Measurements from ENCODE around the gene ACAA2.

ACAA2 gene

DNA sequence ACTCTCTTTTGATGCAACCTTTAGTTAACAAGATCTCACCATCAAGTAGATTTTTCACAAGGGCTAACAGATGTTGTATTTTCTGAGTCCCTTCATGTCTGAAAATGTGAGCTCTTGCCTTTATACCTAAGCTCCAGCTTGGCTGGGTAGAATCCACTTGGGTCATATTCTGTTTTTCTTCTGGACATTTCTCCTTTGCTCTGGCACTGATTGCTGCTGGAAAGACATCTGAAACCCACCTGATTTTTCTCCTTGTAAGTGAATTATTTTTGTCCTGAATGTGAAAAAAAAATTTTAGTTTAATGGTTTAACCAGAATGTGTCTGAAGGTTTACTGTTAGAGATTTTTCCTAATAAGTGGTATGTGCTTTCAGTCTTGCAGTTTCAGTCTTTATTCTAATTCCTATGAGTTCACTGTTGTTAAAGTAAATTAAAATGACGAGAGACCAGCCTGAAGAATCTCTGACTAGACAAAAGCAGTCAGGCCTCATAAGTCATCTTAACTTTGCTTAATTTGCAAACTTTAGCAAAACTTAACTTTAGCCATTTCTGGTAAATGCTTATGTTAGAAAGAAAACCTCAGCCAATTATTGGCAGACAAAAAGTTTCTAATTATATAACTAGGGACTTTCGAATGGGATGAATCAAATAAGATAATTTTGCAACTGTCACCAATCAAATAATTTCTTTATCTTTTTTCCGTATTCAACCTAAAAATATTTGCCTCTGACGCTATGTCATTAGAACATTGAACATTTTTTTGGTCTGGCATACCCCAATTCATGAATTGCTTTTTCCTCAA, 70.8 kb downstream of the ACAA2 start:
- intact Hi-C loops (cut with micrococcal nuclease) = no loop called here
- Mint-ChIP-seq H3K36me3 (ENCODE audit: low read depth) (no peaks in the 10 kb centered on the region), H3K4me3 (no peak overlapping the region), H3K4me1 (ENCODE audit: low read depth) (no peaks in the 10 kb centered on the region), H3K27me3 (peaks cover 9% of the 10 kb centered on the region), H3K27ac (no peak overlapping the region), H3K9me3 (no peaks in the 10 kb centered on the region)

DNA sequence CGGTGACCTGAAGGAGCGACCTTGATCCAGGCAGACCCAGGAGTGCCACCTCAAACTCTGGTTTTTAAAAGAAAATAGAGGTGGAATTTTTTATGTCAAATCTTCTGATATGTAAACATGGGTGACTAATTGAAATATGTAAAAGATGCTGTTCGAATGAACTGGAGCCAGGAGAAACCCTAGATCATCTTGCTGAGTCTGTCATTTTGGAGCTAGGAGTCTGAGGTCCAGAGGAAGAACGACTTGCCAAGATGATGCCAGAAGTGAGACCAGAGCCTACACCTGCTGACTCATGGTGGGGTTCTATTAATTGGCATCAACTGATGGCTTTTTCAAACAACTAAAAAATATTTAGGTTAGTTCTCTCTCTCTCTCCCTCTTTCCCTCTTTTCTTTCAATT, 74.1 kb downstream of the ACAA2 start:
- Mint-ChIP-seq H3K4me3 (no peak overlapping the region), H3K27me3 (peaks cover 15% of the 10 kb centered on the region), H3K27ac (no peak overlapping the region), H3K36me3 (ENCODE audit: low read depth) (no peaks in the 10 kb centered on the region), H3K4me1 (ENCODE audit: low read depth) (peaks cover 11% of the 10 kb centered on the region), H3K9me3 (no peaks in the 10 kb centered on the region)
- intact Hi-C loops (cut with micrococcal nuclease) = no loop called here

DNA sequence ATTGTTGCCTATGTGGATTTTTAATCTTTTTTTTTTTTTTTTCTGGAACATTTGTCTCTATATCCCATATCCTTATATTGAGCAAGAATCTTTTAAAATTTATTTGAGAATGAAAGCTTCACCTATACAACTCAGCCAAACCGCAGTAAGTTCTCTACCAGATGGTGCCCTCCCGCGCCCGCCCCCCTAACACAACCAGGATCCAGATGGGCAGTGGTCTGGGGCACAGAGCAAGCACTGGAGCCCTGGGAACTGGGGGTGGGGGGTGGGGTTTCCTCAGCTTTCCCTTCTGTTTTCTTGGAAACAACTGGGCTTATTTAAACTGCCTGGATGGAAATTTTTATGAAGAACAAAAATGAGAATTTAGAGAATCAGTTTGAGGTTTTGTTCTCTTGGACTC, 74.6 kb downstream of the ACAA2 start:
- H3K27me3 Mint-ChIP-seq = peaks cover 15% of the 10 kb centered on the region
- H3K9me3 Mint-ChIP-seq = no peaks in the 10 kb centered on the region
- no peak overlapping the region for H3K4me3 Mint-ChIP-seq
- H3K36me3 Mint-ChIP-seq (ENCODE audit: low read depth) = no peaks in the 10 kb centered on the region
- intact Hi-C loops (cut with micrococcal nuclease) = no loop called here
- H3K27ac Mint-ChIP-seq = no peak overlapping the region
- peaks cover 16% of the 10 kb centered on the region for H3K4me1 Mint-ChIP-seq (ENCODE audit: low read depth)

DNA sequence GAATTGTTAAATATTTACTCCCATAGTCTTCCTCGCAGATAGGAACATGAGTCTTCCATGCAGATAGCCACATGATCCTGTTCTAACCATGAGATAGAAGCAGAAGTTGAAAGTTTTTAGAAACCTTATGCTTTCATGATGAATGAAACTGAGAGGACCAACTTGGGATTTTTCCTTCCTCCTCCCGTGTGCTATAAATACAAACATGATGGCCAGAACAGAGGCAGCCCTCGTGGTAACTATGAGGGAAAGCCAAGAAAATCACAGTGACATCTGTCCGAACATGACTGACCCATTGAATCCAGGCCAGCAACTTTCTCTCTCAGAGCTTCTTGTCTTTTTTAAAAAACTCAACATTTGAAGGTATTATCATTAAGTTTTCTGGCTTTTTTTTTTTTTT, 78.5 kb downstream of the ACAA2 start:
- H3K4me1 Mint-ChIP-seq (ENCODE audit: low read depth) = peaks cover 18% of the 10 kb centered on the region
- no peak overlapping the region for H3K4me3 Mint-ChIP-seq
- no peaks in the 10 kb centered on the region for H3K9me3 Mint-ChIP-seq
- intact Hi-C loops (cut with micrococcal nuclease) = no loop called here
- no peaks in the 10 kb centered on the region for H3K36me3 Mint-ChIP-seq (ENCODE audit: low read depth)
- no peak overlapping the region for H3K27ac Mint-ChIP-seq
- H3K27me3 Mint-ChIP-seq = peaks cover 14% of the 10 kb centered on the region

DNA sequence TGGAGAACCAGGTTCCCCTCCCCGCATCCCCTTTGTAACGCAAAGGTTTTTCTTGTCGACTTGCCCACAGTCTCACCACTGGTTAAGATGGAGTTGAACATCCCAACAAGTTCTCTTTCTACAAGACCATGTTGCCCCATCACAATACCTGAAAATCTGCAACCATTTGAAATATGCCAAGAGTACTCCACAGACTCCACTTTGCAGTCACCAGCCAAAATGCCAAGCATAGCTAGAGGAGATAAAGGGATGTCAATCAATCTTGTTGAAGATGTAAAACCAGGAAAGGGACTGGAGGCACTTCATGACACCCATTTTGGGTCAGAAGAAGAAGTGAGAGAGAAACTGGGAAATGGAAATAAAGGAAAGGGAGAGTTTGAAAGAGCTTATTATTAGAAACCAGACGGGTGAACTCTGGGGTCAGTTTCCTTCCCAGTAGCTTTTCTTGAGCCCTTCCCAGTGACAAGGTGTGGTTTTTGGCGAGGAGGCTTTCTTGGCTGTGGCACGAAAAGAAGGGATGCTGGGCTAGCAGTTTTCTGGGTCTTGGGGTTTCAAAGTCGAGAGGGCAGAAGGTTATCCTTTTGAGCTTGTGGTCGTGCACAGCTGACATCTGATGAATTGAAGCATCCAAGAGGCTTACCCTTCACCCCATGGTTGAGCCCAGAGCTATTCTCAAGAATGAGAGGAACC, 79.3 kb downstream of the ACAA2 start:
- H3K9me3 Mint-ChIP-seq = no peaks in the 10 kb centered on the region
- H3K4me3 Mint-ChIP-seq = no peak overlapping the region
- no peaks in the 10 kb centered on the region for H3K36me3 Mint-ChIP-seq (ENCODE audit: low read depth)
- H3K27ac Mint-ChIP-seq = no peak overlapping the region
- H3K27me3 Mint-ChIP-seq = peaks cover 14% of the 10 kb centered on the region
- intact Hi-C loops (cut with micrococcal nuclease) = no loop called here
- peaks cover 18% of the 10 kb centered on the region for H3K4me1 Mint-ChIP-seq (ENCODE audit: low read depth)

DNA sequence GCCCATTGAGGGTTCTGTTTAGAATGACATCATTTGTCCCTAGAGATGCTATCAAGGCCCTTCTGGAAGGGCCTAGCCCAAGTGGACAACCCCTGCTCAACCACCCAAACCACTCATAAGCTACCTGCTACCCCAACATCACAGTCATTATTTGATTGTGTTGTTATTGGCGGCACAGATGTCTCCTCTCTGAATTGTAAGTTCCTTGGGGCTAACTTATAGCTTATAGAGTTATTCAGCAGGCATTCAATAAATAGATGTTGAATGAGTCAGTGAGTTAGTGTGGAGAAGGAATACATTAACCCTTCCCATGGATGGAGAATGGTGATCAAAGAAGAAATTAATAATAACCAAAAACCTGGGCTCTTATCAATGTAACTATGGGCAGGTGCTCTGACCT, 80.0 kb downstream of the ACAA2 start:
- Mint-ChIP-seq H3K4me3 (no peak overlapping the region), H3K9me3 (no peaks in the 10 kb centered on the region), H3K4me1 (ENCODE audit: low read depth) (peaks cover 18% of the 10 kb centered on the region), H3K36me3 (ENCODE audit: low read depth) (no peaks in the 10 kb centered on the region), H3K27me3 (peaks cover 14% of the 10 kb centered on the region), H3K27ac (no peak overlapping the region)
- intact Hi-C loops (cut with micrococcal nuclease) = no loop called here
